Thyroid gland (tissue), 4 donors: ENCODE results near the gene CREBRF. TPM values are rescaled to one million over a fixed set of nuclear protein-coding genes. Genes with fewer than 3 reads are reported as not detected.
"Not testable (repeated sequence)": the region's sequence is repeated elsewhere in the genome, so short reads cannot be mapped to it uniquely, and the experiment has no call there.

ENCODE experiments used
- DNase-seq, 2 donors: peaks; one replicate each; pipeline ENCODE4 v3.0.0-alpha.2; 2019
- H3K27ac ChIP-seq, 3 donors: fragments of 200-600 bp; sonication (generic); 1 replicate in 2 of 3; 2 replicates in 1 of 3; pipeline ENCODE4 v1.5.1; 2016 to 2019; ENCODE audit warnings: mild to moderate bottlenecking in 1 of 3, moderate library complexity in 1 of 3
- H3K27me3 ChIP-seq: fragments of 200-600 bp; sonication (generic); one replicate; pipeline ENCODE4 v1.5.1; 2019
- H3K36me3 ChIP-seq, 2 donors: fragments of 200-600 bp; sonication (generic); one replicate each; pipeline ENCODE4 v1.5.1; 2016 to 2019
- H3K4me1 ChIP-seq, 2 donors: fragments of 200-600 bp; sonication (generic); one replicate each; pipeline ENCODE4 v1.5.1; 2017 to 2019
- H3K4me3 ChIP-seq, 3 donors: fragments of 200-600 bp; sonication (generic); replicated peaks in 1 of 3; 1 replicate in 2 of 3; 2 replicates in 1 of 3; pipeline ENCODE4 v1.5.1; 2016; ENCODE audit warnings: mild to moderate bottlenecking in 1 of 3
- H3K9me3 ChIP-seq: fragments of 200-600 bp; sonication (generic); one replicate; pipeline ENCODE4 v1.5.1; 2017
- POLR2A ChIP-seq, 2 donors: fragments of 450-650 bp; IDR thresholded peaks; one replicate each; pipeline ENCODE4 v1.6.1; 2017; ENCODE audit warnings: antibody characterized with exemption in 2 of 2, mild to moderate bottlenecking in 2 of 2, moderate library complexity in 1 of 2
- WGBS, 2 donors: methylation state at CpG; one replicate each; pipeline ENCODE4 v1.1.5; 2017; 5-methylcytosine and 5-hydroxymethylcytosine counted together
- intact Hi-C: fragments of 100-400 bp; cut with DNase I; formaldehyde crosslinking; loops from one replicate; pipeline ENCODE4 v1.15.1; 2023
- total RNA-seq, 4 donors: library from RNA; depleted of rRNA; stranded (reverse); fragments of >200 nt; gene quantifications; one replicate each; pipeline ENCODE4 v1.2.3, GENCODE V29; 2016
- TF ChIP-seq, protein P1 (sequence below), 6 experiments: fragments of 200-600 bp in 3 of 6; fragments of 450-650 bp in 3 of 6; sonication (generic) in 3 of 6; IDR thresholded peaks; one replicate each; pipeline ENCODE4 v1.5.1; 2016 to 2019; ENCODE audit warnings: antibody characterized with exemption in 6 of 6, mild to moderate bottlenecking in 2 of 6, inconsistent platforms in 1 of 6, moderate library complexity in 1 of 6

The CREBRF gene
- total RNA-seq, 4 donors from 2014 or later: 47.7 to 125 (median 77.3) TPM

DNA sequence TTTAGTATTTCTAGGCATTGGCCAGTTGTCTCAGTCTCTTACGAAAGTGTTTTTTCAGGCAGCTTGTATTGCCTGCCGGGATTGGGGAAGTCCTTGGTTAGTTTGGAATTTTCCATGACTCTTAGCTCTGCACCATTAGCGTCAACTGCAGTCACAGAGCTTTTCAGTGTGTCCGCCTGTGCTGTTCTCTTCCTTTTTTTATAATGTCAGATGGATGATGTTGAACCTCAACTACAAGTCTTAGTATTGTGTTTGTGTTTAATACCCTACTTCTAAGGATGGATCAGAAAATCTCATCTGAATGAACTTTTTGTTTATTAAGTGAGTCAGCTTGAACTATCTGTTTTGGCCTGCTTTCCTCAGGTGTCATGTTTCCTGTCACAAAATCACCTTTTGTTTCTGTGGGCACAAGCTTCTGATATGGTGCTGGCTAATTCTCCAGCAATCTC is 39.5 kb upstream of the CREBRF start:
- Histone ChIP-seq H3K36me3 (no peaks in the 10 kb centered on the region), H3K27ac (peak overlapping the region; percentile 88 to 99 (median 90)), H3K9me3 (no peaks in the 10 kb centered on the region), H3K4me1 (peaks cover 67 to 73% of the 10 kb centered on the region in 2 donors), H3K4me3 (no peak overlapping the region), H3K27me3 (no peaks in the 10 kb centered on the region)
- WGBS, 2 donors: 6 to 17% methylated on average over 4 of the region's 4 CpGs
- DNase-seq: peak; percentile 58 to 60
- intact Hi-C loops: loop anchor here (10.0 kb wide), 1 partner anchor 128 kb away; the partner anchor contains the start of gene BNIP1
- TF ChIP-seq, protein P1, sequence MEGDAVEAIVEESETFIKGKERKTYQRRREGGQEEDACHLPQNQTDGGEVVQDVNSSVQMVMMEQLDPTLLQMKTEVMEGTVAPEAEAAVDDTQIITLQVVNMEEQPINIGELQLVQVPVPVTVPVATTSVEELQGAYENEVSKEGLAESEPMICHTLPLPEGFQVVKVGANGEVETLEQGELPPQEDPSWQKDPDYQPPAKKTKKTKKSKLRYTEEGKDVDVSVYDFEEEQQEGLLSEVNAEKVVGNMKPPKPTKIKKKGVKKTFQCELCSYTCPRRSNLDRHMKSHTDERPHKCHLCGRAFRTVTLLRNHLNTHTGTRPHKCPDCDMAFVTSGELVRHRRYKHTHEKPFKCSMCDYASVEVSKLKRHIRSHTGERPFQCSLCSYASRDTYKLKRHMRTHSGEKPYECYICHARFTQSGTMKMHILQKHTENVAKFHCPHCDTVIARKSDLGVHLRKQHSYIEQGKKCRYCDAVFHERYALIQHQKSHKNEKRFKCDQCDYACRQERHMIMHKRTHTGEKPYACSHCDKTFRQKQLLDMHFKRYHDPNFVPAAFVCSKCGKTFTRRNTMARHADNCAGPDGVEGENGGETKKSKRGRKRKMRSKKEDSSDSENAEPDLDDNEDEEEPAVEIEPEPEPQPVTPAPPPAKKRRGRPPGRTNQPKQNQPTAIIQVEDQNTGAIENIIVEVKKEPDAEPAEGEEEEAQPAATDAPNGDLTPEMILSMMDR (IDR thresholded peaks at IDR 0.05): no peak
- TF ChIP-seq POLR2A (IDR thresholded peaks at IDR 0.05): peak in 1 of 2 donors; percentile 65

DNA sequence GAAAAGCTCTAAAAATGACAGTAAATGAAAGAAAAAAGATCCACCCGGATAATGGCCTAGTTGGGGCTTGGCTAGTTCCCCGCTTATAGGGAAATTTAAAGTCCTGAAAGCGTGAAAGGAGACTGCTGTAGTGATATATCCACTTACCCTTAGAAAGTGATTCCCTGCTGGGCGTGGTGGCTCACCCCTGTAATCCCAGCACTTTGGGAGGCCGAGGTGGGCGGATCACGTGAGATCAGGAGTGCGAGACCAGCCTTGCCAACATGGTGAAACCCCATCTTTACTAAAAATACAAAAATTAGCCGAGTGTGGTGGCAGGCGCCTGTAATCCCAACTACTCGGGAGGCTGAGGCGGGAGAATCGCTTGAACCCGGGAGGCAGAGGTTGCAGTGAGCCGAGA is 39.1 kb upstream of the CREBRF start:
- not testable (repeated sequence) for H3K36me3 ChIP-seq
- intact Hi-C loops: loop anchor here (10.0 kb wide), 1 partner anchor 128 kb away; the partner anchor contains the start of gene BNIP1
- H3K4me1 ChIP-seq: peaks cover 66 to 77% of the 10 kb centered on the region in 2 donors

DNA sequence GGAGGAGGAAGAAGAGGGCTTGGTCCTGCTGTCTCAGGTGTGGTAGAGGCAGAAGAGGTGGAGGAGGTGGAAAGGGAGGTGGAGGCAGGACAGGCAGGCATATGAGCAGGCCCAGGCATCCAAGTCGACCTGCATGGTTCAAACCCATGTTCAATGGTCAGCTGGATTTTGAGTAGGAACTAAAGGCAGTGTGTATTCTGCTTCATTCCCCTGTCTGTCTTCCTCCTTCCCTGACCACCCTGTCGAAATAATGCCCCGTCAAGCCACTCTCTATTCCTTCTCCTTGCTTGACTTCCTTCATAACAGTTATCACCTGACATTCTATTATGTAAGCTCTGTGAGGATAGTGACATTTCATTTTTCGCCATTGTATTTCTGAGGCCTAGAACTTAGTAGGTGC is 37.8 kb upstream of the CREBRF start:
- Histone ChIP-seq H3K4me3 (no peak overlapping the region), H3K27ac (peak overlapping the region; percentile 88 to 99 (median 90)), H3K4me1 (peaks cover 70% of the 10 kb centered on the region in 2 donors), H3K9me3 (no peaks in the 10 kb centered on the region), H3K36me3 (no peaks in the 10 kb centered on the region), H3K27me3 (no peaks in the 10 kb centered on the region)
- 47 to 59% methylated on average over 4 of the region's 4 CpGs for WGBS, 2 donors
- TF ChIP-seq, protein P1 (IDR thresholded peaks at IDR 0.05): no peak
- peak in 1 of 2 donors; percentile 43 for TF ChIP-seq POLR2A (IDR thresholded peaks at IDR 0.05)
- peak in 1 of 2 donors; percentile 29 for DNase-seq
- intact Hi-C loops: loop anchor here (10.0 kb wide), 1 partner anchor 126 kb away; the partner anchor contains the start of gene BNIP1

More for the DNA sequence above, 39.1 kb upstream of the CREBRF start:
- H3K9me3 ChIP-seq, H3K27me3 ChIP-seq, DNase-seq, H3K4me3 ChIP-seq: not testable (repeated sequence)
- peak overlapping the region; percentile 88 to 99 (median 90) for H3K27ac ChIP-seq
- 90 to 96% methylated on average over 15 of the region's 15 CpGs for WGBS, 2 donors

DNA sequence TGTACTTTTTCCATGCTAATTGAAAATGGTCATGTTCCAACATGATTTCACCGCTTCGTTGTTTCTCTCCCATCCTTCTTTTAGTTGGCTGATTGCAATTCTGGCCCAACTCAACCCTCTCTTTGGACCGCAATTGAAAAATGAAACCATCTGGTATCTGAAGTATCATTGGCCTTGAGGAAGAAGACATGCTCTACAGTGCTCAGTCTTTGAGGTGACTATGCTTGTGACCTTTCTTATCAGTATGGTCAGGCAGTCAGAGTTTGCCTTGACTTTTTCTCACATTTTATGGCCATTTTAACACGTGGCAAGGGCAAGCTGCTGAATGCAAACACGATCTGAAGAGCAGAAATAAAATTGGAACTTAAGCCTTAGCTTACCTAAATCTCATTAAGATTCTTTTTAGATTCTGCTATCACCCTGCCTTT is 36.0 kb upstream of the CREBRF start:
- Histone ChIP-seq H3K36me3 (no peaks in the 10 kb centered on the region), H3K4me3 (no peak overlapping the region), H3K27ac (peak overlapping the region; percentile 88 to 99 (median 90)), H3K9me3 (no peaks in the 10 kb centered on the region), H3K27me3 (no peaks in the 10 kb centered on the region), H3K4me1 (peaks cover 64 to 66% of the 10 kb centered on the region in 2 donors)
- WGBS, 2 donors: 45 to 53% methylated on average over 5 of the region's 5 CpGs
- TF ChIP-seq, protein P1 (IDR thresholded peaks at IDR 0.05): no peak
- no peak for TF ChIP-seq POLR2A (IDR thresholded peaks at IDR 0.05)
- intact Hi-C loops: no loop called here
- no peak for DNase-seq

DNA sequence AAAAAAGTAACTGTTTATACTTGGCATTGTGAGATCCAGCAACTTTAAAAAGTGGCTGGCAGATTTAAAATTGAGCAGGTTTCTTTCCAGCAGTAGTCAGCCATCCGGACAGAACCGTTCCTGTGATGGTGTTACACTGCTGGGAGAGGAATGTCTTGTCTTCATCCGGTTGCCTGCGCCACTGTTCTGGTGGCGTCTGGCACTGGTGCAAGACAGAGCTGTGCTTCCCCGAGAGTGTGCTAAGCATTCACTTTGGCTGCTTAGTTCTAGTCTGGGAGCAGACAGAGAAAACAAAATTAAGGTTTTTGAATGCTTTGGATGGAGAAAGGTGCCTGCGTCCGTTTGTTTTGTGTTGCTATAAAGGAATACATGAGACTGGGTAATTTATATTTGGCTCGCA is 35.5 kb upstream of the CREBRF start:
- intact Hi-C loops: no loop called here
- TF ChIP-seq, protein P1 (IDR thresholded peaks at IDR 0.05): peak in 1 of 6 experiments; percentile 2
- TF ChIP-seq POLR2A (IDR thresholded peaks at IDR 0.05): peak in 1 of 2 donors; percentile 54
- 19 to 28% methylated on average over 9 of the region's 9 CpGs for WGBS, 2 donors
- peak; percentile 91 to 93 for DNase-seq
- Histone ChIP-seq H3K4me1 (peaks cover 59 to 61% of the 10 kb centered on the region in 2 donors), H3K4me3 (no peak overlapping the region), H3K9me3 (no peaks in the 10 kb centered on the region), H3K27me3 (no peaks in the 10 kb centered on the region), H3K27ac (peak overlapping the region; percentile 88 to 99 (median 90)), H3K36me3 (no peaks in the 10 kb centered on the region)
